Naive thymus-derived CD4-positive, alpha-beta T cell (primary cell): ENCODE data around the gene TMEM181. TPM values are rescaled to one million over a fixed set of nuclear protein-coding genes. Genes with fewer than 3 reads are reported as not detected.
"Not testable (repeated sequence)": the region's sequence is repeated elsewhere in the genome, so short reads cannot be mapped to it uniquely, and the experiment has no call there.

ENCODE experiments used
- ATAC-seq: fragments of 150-1000 bp; cut with Tn5 transposase; 2 replicates; pipeline ENCODE4 v1.10.0; 2021; ENCODE audit warnings: mild to moderate bottlenecking, moderate library complexity
- CTCF ChIA-PET: fragments of 350-600 bp; sonication (Branson Sonifier 250); formaldehyde crosslinking; loops from one replicate; lab custom pipeline; 2021; ENCODE audit warnings: antibody characterized with exemption; lab: Charles Lee
- POLR2A ChIA-PET: fragments of 350-600 bp; sonication (Branson Sonifier 250); formaldehyde crosslinking; loops from one replicate; lab custom pipeline; 2021; ENCODE audit warnings: antibody characterized with exemption, inconsistent platforms; lab: Charles Lee
- DNase-seq, 9 donors: peaks; one replicate each; pipeline versions ENCODE4 v3.0.0 to v3.0.0-alpha.2; 2020 to 2022; ENCODE audit warnings: mixed read lengths in 1 of 9
- H3K27ac ChIP-seq: one replicate; pipeline ENCODE4 v1.7.0; 2013; ENCODE audit warnings: mild to moderate bottlenecking, low read depth, low read length, moderate library complexity
- H3K27me3 ChIP-seq, 2 donors: one replicate each; pipeline ENCODE4 v1.7.0; 2013; ENCODE audit warnings: low read length in 2 of 2, mild to moderate bottlenecking in 2 of 2, moderate library complexity in 2 of 2; ENCODE audit not compliant: control insufficient read depth in 2 of 2, insufficient read depth in 2 of 2
- H3K36me3 ChIP-seq, 3 experiments: 1 replicate in 2 of 3; 2 replicates in 1 of 3; pipeline ENCODE4 v1.7.0; 2013; ENCODE audit warnings: low read length in 3 of 3, mild to moderate bottlenecking in 3 of 3, moderate library complexity in 1 of 3; ENCODE audit not compliant: insufficient read depth in 3 of 3, control insufficient read depth in 2 of 3
- H3K4me1 ChIP-seq, 2 donors: one replicate each; pipeline ENCODE4 v1.7.0; 2013; ENCODE audit warnings: low read length in 2 of 2, mild to moderate bottlenecking in 2 of 2, moderate library complexity in 1 of 2; ENCODE audit not compliant: control insufficient read depth in 2 of 2, insufficient read depth in 2 of 2
- H3K4me3 ChIP-seq: 2 replicates; pipeline ENCODE4 v1.7.0; 2013; ENCODE audit warnings: mild to moderate bottlenecking, low read length
- H3K9me3 ChIP-seq, 3 experiments: 1 replicate in 2 of 3; 2 replicates in 1 of 3; pipeline ENCODE4 v1.7.0; 2013; ENCODE audit warnings: low read length in 3 of 3; ENCODE audit not compliant: control insufficient read depth in 2 of 3
- H3K27ac Mint-ChIP-seq, 9 donors: one replicate each; pipeline ENCODE4 v1.8.0; 2020 to 2022; ENCODE audit warnings: mixed read lengths in 9 of 9, mild to moderate bottlenecking in 8 of 9, moderate library complexity in 5 of 9, inconsistent platforms in 2 of 9
- H3K27me3 Mint-ChIP-seq, 5 donors: one replicate each; pipeline ENCODE4 v1.8.0; 2021 to 2022; ENCODE audit warnings: mixed read lengths in 5 of 5, mild to moderate bottlenecking in 1 of 5
- H3K36me3 Mint-ChIP-seq, 5 donors: one replicate each; pipeline ENCODE4 v1.8.0; 2020 to 2022; ENCODE audit warnings: mixed read lengths in 5 of 5, mild to moderate bottlenecking in 3 of 5, inconsistent platforms in 1 of 5
- H3K4me1 Mint-ChIP-seq, 7 donors: one replicate each; pipeline ENCODE4 v1.8.0; 2020 to 2022; ENCODE audit warnings: mixed read lengths in 7 of 7, mild to moderate bottlenecking in 3 of 7, inconsistent platforms in 1 of 7
- H3K4me3 Mint-ChIP-seq, 10 donors: one replicate each; pipeline ENCODE4 v1.8.0; 2020 to 2022; ENCODE audit warnings: mild to moderate bottlenecking in 10 of 10, mixed read lengths in 10 of 10, moderate library complexity in 6 of 10, inconsistent platforms in 2 of 10
- H3K9me3 Mint-ChIP-seq, 11 donors: one replicate each; pipeline ENCODE4 v1.8.0; 2020 to 2022; ENCODE audit warnings: mixed read lengths in 11 of 11, mild to moderate bottlenecking in 4 of 11, inconsistent platforms in 1 of 11, moderate library complexity in 1 of 11
- intact Hi-C, 2 donors: fragments of 100-400 bp; cut with micrococcal nuclease; formaldehyde crosslinking; loops; one replicate each; pipeline ENCODE4 v1.15.1; 2023
- polyA plus RNA-seq, 2 donors: library from polyadenylated mRNA; unstranded; fragments of 300-500 nt; fragmentation: Illumina TruSeq; gene quantifications; one replicate each; pipeline ENCODE4 v1.2.3, GENCODE V29; 2021
- total RNA-seq, 6 experiments: library from RNA in 5 of 6; stranded (reverse) in 5 of 6; gene quantifications; 1 replicate in 5 of 6; 2 replicates in 1 of 6; pipeline ENCODE4 v1.2.3 and lab custom pipeline; 2021 to 2026

The TMEM181 gene
- total and polyA plus RNA-seq, 7 experiments from 2014 or later, result 1.9 to 17.2 (median 15.7) TPM

- Histone ChIP-seq H3K36me3 (no peaks in the 10 kb centered on the region), H3K27ac (no peak overlapping the region), H3K27me3 (no peaks in the 10 kb centered on the region), H3K4me1 (peaks cover 4 to 5% of the 10 kb centered on the region in 2 donors), H3K9me3 (no peaks in the 10 kb centered on the region), H3K4me3 (no peak overlapping the region)
- Mint-ChIP-seq H3K4me3 (no peak overlapping the region), H3K4me1 (peaks cover 6 to 17% (median 14%) of the 10 kb centered on the region in 7 donors), H3K27ac (no peak overlapping the region), H3K9me3 (peaks cover 0 to 12% (median 4%) of the 10 kb centered on the region in 11 donors), H3K36me3 (peaks cover 0 to 15% (median 14%) of the 10 kb centered on the region in 5 donors), H3K27me3 (peaks cover 33 to 58% (median 44%) of the 10 kb centered on the region in 5 donors)
- CTCF ChIA-PET, result no interaction called here
- POLR2A ChIA-PET, result no interaction called here
- ATAC-seq (no peak), DNase-seq (no peak)
- intact Hi-C loops, result no loop called here
These were observed 38.1 kb upstream of the TMEM181 start for GRCh38 chr6:158521759-158522158.

DNA sequence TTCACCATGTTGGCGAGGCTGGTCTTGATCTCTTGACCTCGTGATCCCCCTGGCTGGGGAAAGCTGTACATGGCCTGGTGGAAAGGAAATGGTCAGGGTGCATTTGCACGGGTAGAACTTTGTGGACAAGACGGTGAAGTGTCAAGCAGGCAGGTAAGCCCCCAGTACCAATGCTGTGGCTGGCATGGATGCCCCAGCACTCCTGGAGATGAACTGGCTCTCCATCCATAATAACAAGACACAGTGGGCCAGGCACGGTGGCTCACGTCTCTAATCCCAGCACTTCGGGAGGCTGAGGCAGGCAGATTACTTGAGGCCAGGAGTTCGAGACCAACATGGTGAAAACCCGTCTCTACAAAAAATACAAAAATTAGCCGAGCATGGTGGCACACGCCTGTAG is 37.3 kb upstream of the TMEM181 start:
- CTCF ChIA-PET, result no interaction called here
- POLR2A ChIA-PET, result no interaction called here
- Histone ChIP-seq H3K27me3 (no peaks in the 10 kb centered on the region), H3K4me3 (no peak overlapping the region), H3K36me3 (no peaks in the 10 kb centered on the region), H3K4me1 (peaks cover 4% of the 10 kb centered on the region in 2 donors), H3K27ac (no peak overlapping the region), H3K9me3 (no peaks in the 10 kb centered on the region)
- H3K27me3 Mint-ChIP-seq, result peaks cover 42 to 67% (median 53%) of the 10 kb centered on the region in 5 donors
- ATAC-seq (no peak), DNase-seq (no peak)
- H3K9me3 Mint-ChIP-seq, result peaks cover 0 to 20% (median 9%) of the 10 kb centered on the region in 11 donors
- peaks cover 0 to 20% (median 14%) of the 10 kb centered on the region in 5 donors for H3K36me3 Mint-ChIP-seq
- peaks cover 6 to 12% (median 12%) of the 10 kb centered on the region in 7 donors for H3K4me1 Mint-ChIP-seq
- intact Hi-C loops, result no loop called here
- no peak overlapping the region for H3K27ac Mint-ChIP-seq
- no peak overlapping the region for H3K4me3 Mint-ChIP-seq

- Histone ChIP-seq H3K4me1 (no peaks in the 10 kb centered on the region), H3K36me3 (no peaks in the 10 kb centered on the region), H3K27ac (no peak overlapping the region), H3K4me3 (no peak overlapping the region), H3K9me3 (no peaks in the 10 kb centered on the region), H3K27me3 (no peaks in the 10 kb centered on the region)
- Mint-ChIP-seq H3K27me3 (peaks cover 52 to 71% (median 55%) of the 10 kb centered on the region in 5 donors), H3K4me3 (no peak overlapping the region), H3K4me1 (no peaks in the 10 kb centered on the region), H3K27ac (no peak overlapping the region), H3K36me3 (peaks cover 0 to 29% (median 19%) of the 10 kb centered on the region in 5 donors), H3K9me3 (peaks cover 3 to 31% (median 14%) of the 10 kb centered on the region in 11 donors)
- intact Hi-C loops, result no loop called here
- CTCF ChIA-PET, result no interaction called here
- no peak for DNase-seq
- POLR2A ChIA-PET, result interaction anchor here (0.6 kb wide), 1 partner anchor 36 kb away, joined by 5 read pairs; no protein-coding TSS in a partner anchor
- ATAC-seq, result no peak
These were observed 35.6 kb upstream of the TMEM181 start for GRCh38 chr6:158524311-158524710.

- H3K9me3 ChIP-seq, H3K4me1 Mint-ChIP-seq, CTCF ChIA-PET, H3K27ac ChIP-seq, H3K4me3 Mint-ChIP-seq, H3K36me3 ChIP-seq, H3K4me1 ChIP-seq, H3K27me3 ChIP-seq, intact Hi-C loops, H3K4me3 ChIP-seq, POLR2A ChIA-PET, H3K27ac Mint-ChIP-seq, ATAC-seq, DNase-seq: not testable (repeated sequence)
- peaks cover 55 to 75% (median 62%) of the 10 kb centered on the region in 5 donors for H3K27me3 Mint-ChIP-seq
- H3K36me3 Mint-ChIP-seq, result peaks cover 0 to 30% (median 23%) of the 10 kb centered on the region in 5 donors
- peaks cover 6 to 45% (median 19%) of the 10 kb centered on the region in 11 donors for H3K9me3 Mint-ChIP-seq
These were observed 32.0 kb upstream of the TMEM181 start for GRCh38 chr6:158527858-158528257.

GRCh38 chr6:158528826-158529225 is 31.1 kb upstream of the TMEM181 start:
- Histone ChIP-seq H3K4me3 (no peak overlapping the region), H3K36me3 (no peaks in the 10 kb centered on the region), H3K9me3 (no peaks in the 10 kb centered on the region), H3K4me1 (no peaks in the 10 kb centered on the region), H3K27ac (no peak overlapping the region), H3K27me3 (no peaks in the 10 kb centered on the region)
- no peak for ATAC-seq
- CTCF ChIA-PET, result no interaction called here
- no peak overlapping the region for H3K4me3 Mint-ChIP-seq
- peaks cover 0 to 29% (median 23%) of the 10 kb centered on the region in 5 donors for H3K36me3 Mint-ChIP-seq
- no peak overlapping the region for H3K27ac Mint-ChIP-seq
- POLR2A ChIA-PET, result no interaction called here
- DNase-seq, result no peak
- H3K27me3 Mint-ChIP-seq, result peaks cover 55 to 72% (median 62%) of the 10 kb centered on the region in 5 donors
- H3K4me1 Mint-ChIP-seq, result no peaks in the 10 kb centered on the region
- intact Hi-C loops, result no loop called here
- H3K9me3 Mint-ChIP-seq, result peaks cover 6 to 48% (median 20%) of the 10 kb centered on the region in 11 donors

- Histone ChIP-seq H3K36me3 (no peaks in the 10 kb centered on the region), H3K4me1 (no peaks in the 10 kb centered on the region), H3K27ac (no peak overlapping the region), H3K27me3 (no peaks in the 10 kb centered on the region), H3K4me3 (no peak overlapping the region), H3K9me3 (no peaks in the 10 kb centered on the region)
- ATAC-seq (no peak), DNase-seq (no peak)
- Mint-ChIP-seq H3K9me3 (peaks cover 6 to 46% (median 20%) of the 10 kb centered on the region in 11 donors), H3K27ac (no peak overlapping the region), H3K36me3 (peaks cover 0 to 28% (median 18%) of the 10 kb centered on the region in 5 donors), H3K4me1 (no peaks in the 10 kb centered on the region), H3K4me3 (no peak overlapping the region), H3K27me3 (peaks cover 52 to 67% (median 62%) of the 10 kb centered on the region in 5 donors)
- POLR2A ChIA-PET, result no interaction called here
- intact Hi-C loops, result no loop called here
- CTCF ChIA-PET, result no interaction called here
These were observed 30.3 kb upstream of the TMEM181 start for GRCh38 chr6:158529629-158530028.

GRCh38 chr6:158531566-158531965 is 28.3 kb upstream of the TMEM181 start:
- Histone ChIP-seq H3K4me3 (no peak overlapping the region), H3K4me1 (no peaks in the 10 kb centered on the region), H3K27me3 (peaks cover 0 to 3% of the 10 kb centered on the region in 2 donors), H3K9me3 (no peaks in the 10 kb centered on the region), H3K36me3 (no peaks in the 10 kb centered on the region), H3K27ac (no peak overlapping the region)
- intact Hi-C loops, result no loop called here
- Mint-ChIP-seq H3K27ac (no peak overlapping the region), H3K4me3 (no peak overlapping the region), H3K36me3 (peaks cover 0 to 22% (median 15%) of the 10 kb centered on the region in 5 donors), H3K27me3 (peaks cover 46 to 59% (median 51%) of the 10 kb centered on the region in 5 donors), H3K9me3 (peaks cover 6 to 48% (median 22%) of the 10 kb centered on the region in 11 donors), H3K4me1 (peaks cover 0 to 6% (median 0%) of the 10 kb centered on the region in 7 donors)
- DNase-seq (no peak), ATAC-seq (no peak)
- POLR2A ChIA-PET, result no interaction called here
- CTCF ChIA-PET, result no interaction called here
